GM20431 (cell line): ENCODE measurements around the gene C14orf180.

Source experiments
- in situ Hi-C: fragments of 300-500 bp; cut with MseI, MboI; formaldehyde crosslinking; loops from one replicate; pipeline ENCODE4 v1.15.0; 2020; ENCODE audit warnings: low sequenced_read_pairs; ENCODE audit not compliant: unreplicated experiment

The C14orf180 gene

GRCh38 chr14:104559804-104560585 lies 19.6 kb upstream of the C14orf180 start:
- in situ Hi-C loops, result no loop called here

GRCh38 chr14:104560586-104560945 lies 19.0 kb upstream of the C14orf180 start:
- in situ Hi-C loops, result no loop called here

DNA sequence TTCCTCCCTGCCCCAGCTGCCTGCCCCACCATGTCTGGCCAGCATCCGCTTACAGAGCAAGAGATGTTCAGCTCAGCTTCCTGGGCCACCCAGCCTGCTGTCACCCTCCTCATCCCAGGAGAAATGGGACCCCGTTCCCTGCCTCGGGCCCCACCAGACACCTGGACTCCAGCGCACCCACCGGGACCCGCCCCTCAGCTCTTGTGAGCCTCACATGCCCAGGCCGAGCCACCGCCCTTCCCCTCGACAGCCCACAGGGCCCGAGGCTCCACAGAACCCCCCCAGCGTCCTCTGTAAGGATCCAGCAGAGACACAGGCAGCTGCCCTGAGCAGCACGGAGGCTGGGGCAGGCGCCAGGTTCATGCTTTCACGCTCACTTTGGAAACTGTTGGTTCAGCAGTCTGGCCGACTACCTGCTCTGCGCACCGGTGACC lies 18.4 kb upstream of the C14orf180 start:
- in situ Hi-C loops, result no loop called here

DNA sequence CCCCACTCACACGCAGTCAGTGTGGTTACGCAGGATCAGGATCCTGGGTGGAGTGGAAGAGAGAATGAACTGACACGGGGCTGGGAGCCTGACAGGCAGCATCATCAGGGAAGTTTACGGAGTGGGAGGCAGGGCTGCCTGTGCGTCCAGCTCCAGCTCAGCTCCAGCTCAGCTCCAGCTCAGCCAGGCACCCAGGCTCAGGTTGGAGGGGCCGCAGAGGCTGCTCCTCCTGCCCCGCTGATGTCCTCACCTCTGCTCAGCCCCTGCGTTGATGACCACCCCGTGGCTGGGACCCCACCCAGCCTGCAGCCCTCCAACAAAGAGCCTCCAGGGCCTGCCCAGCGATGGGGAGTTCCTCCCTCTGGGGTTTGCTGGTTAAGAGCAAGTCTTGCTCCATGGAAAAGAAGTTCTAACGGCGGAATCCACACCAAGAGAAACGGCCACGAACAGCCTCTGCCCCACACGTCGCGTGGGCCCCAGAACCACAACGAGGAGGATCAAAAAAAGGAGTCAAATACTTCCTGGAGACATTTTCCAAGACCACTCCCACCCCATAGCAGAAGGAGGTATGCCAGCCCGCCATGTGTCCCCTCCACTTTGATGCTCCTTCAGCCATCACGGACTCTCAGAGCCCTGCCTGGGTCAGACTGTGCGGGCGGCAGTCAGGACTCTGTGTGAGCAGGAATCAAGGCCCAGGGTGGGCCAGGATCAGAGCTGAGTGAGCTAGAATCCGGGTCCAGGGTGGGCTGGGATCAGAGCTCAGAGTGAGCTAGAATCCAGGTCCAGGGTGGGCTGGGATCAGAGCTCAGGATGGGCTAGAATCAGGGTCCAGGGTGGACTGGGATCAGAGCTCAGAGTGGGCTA lies 17.7 kb upstream of the C14orf180 start:
- in situ Hi-C loops, result no loop called here

GRCh38 chr14:104562606-104563005 lies 17.0 kb upstream of the C14orf180 start:
- in situ Hi-C loops, result no loop called here

- in situ Hi-C loops, result no loop called here
Observed at GRCh38 chr14:104563191-104563741, 16.3 kb upstream of the C14orf180 start.

- in situ Hi-C loops, result no loop called here
Observed at GRCh38 chr14:104563742-104564615, 15.6 kb upstream of the C14orf180 start.

DNA sequence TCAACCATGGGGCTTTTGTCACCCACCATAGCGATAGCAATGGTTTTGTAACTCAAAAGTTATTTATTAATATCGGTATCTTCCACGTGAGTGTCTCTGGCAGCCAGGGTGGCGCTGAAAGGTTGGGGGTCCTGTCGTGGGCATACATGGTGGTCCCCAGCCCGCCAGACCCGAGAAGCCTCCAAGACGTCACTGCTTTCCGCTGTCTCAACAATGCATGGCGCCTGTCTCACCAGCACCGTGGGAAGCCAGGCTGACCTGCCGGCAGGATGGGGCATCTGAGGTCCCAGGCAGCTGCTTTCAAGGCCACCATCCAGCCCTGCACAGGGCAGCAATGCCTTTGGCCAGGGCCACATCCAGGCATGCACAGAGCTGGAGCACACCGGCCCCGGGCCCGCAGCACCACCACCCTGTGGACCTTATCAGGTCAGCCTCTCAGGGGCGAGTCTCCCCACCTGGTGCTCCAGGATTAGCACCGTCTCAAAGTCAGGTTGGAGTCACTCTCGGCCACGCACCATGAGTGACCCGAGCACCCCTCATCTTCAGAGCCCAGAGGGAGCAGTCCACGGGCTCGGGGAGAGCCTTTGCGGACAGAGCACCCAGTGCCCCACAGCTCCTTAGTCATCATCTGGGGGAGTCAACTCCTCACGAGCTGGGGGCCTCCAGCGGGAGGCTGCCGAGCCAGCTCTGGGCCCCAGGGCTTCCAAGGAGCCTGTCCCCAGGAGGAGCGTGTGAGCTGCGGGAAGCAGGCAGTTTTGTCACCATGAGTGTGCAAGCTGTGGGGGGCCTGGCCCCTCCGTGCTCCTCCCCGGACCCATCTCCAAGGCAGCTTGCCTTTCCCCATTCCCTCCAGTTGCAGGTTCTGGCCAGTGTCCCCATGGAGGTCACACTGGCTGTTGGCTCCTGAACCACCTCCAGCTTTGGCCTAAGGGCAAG lies 14.6 kb upstream of the C14orf180 start:
- in situ Hi-C loops, result no loop called here

DNA sequence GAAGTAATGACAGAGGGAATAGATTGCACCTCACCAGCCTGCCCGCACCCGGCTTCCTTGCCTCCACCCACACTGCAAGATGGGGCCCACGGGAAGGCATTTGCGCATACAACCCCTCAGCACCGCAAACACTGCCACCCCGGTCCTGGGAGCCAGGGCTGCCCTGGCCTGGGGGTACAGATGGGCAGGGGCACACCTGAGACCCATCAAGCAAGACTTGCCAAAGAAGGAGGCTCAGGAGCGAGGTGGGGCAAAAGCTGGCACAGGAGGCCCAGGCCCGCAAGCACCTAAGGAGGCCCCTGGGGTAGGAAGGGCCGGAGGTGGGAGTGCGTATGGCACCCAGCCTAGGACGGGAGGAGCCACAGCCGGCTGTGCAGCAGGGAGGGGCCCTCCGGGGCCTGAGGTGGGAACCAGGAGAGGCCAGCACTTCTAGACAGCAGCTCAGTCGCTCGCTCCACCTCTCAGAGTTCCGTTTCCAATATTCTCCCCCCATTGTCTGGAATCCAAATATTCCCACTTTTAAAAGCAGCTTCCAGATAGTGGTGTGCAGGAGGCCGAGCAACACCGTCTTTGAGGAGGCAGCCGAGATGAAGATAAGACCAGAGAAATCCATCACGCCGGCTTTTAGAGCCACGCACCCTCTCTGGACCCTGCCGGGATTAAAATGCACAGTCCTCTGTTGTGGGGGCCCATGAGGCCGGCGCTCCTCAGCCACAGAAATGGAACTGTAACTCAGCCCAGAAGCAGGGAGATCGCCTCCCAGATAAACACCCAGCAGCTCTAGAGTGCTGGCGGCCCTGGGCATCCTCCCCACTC lies 12.2 kb upstream of the C14orf180 start:
- in situ Hi-C loops, result no loop called here

DNA sequence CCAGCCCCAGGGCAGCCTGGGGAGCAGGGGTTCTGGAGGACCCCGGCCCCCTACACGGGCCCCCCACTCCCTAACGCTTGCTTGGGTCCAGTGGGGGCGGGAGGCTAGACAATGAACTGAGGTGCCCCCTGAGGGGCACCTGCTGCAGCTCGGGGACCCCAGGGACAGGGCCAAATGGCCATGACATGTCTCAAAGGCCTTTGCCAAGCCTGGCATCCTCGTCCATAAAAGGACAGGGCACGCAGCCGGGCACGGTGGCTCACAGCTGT lies 11.7 kb upstream of the C14orf180 start:
- in situ Hi-C loops, result no loop called here

- in situ Hi-C loops, result no loop called here
Observed at GRCh38 chr14:104568620-104569019, 10.9 kb upstream of the C14orf180 start.

GRCh38 chr14:104569435-104569834 lies 10.1 kb upstream of the C14orf180 start:
- in situ Hi-C loops, result no loop called here

DNA sequence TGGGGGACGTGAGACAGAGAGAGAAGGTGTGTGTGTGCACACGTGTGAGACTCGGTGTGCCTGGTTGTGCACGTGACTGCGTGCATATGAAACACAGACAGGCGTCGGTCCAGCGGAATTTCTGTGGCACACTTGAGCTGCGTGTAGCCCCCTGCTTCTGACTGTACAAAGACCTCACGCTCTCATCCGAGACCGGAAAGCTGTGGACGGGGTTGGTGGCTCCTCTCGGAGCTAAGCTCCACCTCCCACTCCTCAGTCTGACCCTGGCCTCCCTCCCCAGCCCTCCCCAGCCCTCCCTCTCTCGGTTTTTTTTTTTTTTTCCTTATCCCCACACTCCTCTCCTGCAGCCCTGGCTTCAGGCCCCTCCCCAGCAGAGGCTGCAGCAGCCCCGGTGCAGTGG lies 8.3 kb upstream of the C14orf180 start:
- in situ Hi-C loops, result no loop called here

- in situ Hi-C loops, result no loop called here
Observed at GRCh38 chr14:104572024-104572626, 7.4 kb upstream of the C14orf180 start.

DNA sequence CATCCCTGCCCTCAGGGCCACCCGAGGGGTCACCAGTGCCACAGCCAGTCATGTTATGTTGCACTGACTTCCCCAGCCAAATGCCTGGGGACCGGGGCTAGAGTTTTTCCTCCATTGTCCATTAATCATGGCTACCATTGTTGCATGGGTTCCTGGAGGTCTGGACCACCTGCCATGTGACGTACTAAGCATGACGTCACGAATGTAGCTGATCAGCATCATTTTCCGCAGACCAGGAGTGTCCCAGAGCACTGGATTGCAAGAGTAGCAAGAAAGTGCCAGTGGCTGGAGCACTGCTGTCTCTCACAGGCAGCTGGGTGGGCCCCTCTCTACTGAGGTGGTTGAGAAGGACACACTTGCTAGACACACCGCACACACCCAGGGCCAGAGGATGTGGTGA lies 6.9 kb upstream of the C14orf180 start:
- in situ Hi-C loops, result no loop called here

DNA sequence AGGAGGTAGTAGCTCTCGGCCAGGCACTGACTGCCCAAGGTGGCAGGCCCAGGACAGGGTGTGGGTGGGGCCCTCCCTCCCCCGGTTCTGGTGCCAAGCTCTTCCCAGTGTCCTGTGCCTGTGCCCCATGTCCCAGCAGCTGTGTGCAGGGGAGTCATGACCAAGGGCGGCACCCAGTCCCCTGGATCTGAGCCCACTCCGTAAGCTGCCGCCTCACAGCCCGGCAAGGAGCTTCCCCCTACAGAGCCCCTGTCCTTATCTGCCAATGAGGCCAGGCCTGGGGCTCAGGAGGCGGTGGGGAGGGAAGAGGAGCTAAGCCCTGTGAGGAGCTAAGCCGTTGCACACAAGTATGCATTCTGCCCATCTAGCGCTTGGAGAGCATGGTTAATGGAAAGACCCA lies 5.6 kb upstream of the C14orf180 start:
- in situ Hi-C loops, result no loop called here

DNA sequence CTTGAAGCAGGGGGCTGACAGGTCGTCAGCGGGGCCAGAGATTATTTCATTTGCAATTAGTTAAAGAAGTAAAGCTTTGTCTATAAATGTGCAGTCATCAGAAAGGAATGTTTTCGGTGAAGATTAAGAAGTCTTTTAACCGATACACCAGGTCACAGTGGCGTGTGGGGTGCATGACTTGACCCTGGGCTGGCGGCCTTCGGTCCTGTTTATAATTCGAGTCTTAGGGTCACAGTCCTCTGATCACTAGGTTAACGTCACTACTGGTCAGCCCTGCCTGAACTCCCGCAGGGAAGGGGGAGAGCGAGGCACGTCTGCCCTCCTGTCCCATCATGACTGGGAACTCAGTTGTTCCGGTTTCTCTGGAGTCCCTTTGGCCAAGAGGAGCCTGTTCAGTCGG lies 5.0 kb upstream of the C14orf180 start:
- in situ Hi-C loops, result no loop called here

GRCh38 chr14:104574978-104575583 lies 4.5 kb upstream of the C14orf180 start:
- in situ Hi-C loops, result no loop called here
